Measurements from ENCODE around the gene SGMS1. TPM values are rescaled to one million over a fixed set of nuclear protein-coding genes. Genes with fewer than 3 reads are reported as not detected.
A peak's percentile ranks its signal among the peaks of the same experiment; 100 is the strongest.

Gene SGMS1
- total RNA-seq, 1 donor from 2014 or later, result 54.7 TPM

DNA sequence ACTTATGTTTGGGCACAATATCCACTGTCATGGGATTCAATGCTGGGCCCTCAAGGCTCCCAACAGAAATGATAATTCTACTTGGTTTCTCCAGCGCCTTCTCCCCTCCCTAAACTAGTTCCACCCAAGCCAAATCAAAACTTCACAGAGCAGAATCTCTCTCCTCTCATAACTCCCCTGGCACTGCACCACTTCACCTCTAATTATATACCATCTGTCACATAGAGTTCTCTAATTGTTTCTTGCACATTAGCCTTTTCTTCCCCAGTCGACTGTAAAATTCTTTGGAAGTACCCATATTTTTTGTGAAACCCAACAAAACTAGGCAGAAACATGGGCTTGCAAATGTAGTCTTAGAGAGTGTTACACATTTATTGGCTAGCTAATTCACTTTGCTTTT lies 8.1 kb downstream of the SGMS1 start:
- DNase-seq (ENCODE audit: low spot score) (no peak), ATAC-seq (no peak)
- intact Hi-C loops (cut with DNase I), result no loop called here

DNA sequence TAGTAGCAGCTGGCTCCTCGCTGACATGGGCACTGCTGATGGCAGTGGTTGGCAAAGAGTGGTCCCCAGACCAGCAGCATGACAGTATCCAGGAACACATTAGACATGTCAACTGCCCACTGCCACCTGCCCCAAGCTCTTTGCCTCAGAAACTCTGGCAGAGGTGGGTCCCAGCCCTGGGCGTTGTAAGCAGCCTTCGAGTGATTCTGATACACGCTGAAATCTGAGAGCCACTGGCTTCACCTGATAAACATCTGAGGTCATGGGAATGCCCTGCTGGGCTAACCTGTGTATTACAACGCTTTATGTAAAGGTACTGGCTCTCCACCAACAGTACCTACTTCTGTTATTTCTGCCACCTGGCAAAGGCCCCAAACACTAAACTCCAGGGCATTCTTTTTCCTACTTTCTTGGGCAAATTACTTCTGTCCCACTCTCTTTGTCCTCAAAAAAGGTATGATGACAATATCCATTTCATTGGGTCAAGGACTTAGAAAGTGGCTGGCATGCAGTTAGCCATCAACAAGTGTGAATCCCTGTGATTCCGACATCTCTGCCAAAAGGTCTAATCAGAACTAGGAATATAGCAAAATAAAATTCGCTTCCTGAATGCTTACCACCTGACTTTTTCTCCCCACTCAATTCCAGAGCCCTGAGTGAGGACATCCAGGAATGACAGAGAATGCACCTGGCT lies 9.2 kb downstream of the SGMS1 start:
- ATAC-seq (no peak), DNase-seq (ENCODE audit: low spot score) (no peak)
- intact Hi-C loops (cut with DNase I), result no loop called here

DNA sequence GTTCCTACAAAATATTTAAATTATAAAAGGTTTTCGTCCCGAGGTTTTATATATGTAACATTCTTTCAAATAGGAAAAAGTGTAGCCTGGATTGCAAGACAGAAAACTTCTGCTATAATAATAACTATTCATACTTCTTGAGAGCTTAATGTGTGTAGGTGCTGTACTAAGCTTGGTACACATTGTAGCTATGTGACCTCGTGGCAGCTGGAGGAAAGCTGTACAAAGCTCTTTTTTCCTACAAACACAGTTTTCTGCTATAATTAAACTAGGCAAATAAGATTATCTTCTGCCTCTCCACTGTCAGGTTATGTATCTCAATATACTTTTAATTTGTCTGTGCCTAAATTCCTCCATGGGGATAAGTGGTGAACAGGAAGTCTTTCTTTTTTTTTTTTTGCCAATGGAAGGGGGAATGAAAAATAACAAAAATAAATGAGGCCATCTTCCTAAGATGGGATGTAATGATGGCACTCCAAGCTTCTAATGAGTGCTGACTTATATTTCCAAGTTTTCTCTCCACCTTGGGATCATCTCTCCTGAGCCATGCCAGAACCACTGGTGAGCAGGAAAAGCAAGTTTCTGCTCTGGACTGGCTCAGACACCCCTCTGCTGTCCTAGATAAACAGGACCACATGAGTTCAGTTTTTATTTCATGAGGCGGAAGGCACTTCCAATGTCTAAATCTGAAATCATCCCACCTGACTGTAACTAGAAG lies 9.9 kb downstream of the SGMS1 start:
- ATAC-seq, result peak; percentile 54
- DNase-seq (ENCODE audit: low spot score), result no peak
- intact Hi-C loops (cut with DNase I), result no loop called here

DNA sequence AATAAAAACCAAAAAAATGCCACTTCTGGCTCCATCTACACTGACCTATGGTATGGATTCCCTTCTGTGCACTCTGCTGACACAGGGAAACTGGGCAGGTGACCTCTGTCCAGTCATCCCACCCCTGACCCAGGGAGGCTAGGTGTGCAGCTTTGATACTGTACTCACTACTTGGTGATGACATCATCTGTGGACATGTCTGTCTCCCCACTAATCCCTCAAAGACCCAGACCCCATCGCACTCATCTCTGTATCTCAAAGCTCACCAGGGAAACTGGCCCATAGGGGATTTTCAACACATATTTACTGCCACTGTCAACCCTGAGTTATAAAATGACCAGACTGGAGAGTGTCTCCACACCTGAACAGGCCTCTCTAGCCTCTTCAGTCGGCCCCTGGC lies 10.6 kb downstream of the SGMS1 start:
- intact Hi-C loops (cut with DNase I), result no loop called here
- DNase-seq (ENCODE audit: low spot score) (no peak), ATAC-seq (no peak)

DNA sequence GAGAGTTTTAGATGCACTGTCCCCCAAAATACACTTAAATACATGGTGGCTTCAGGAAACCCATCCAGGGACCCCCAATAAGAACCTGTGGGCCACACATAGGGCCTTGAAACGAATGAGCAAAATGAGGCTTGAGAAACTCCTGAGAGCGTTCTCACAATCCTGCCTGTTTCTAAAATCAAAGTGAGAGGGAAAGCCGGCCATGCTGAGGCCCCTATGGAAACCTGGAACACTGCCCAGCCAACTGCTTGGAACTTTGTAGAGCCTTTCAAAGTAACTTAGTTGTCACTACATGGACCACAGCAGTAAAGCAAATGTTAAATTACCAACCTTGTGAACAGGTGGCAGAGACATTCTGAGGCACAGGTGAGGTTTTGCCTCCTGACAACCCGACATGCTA lies 13.4 kb downstream of the SGMS1 start:
- ATAC-seq (no peak), DNase-seq (ENCODE audit: low spot score) (no peak)
- intact Hi-C loops (cut with DNase I), result no loop called here

DNA sequence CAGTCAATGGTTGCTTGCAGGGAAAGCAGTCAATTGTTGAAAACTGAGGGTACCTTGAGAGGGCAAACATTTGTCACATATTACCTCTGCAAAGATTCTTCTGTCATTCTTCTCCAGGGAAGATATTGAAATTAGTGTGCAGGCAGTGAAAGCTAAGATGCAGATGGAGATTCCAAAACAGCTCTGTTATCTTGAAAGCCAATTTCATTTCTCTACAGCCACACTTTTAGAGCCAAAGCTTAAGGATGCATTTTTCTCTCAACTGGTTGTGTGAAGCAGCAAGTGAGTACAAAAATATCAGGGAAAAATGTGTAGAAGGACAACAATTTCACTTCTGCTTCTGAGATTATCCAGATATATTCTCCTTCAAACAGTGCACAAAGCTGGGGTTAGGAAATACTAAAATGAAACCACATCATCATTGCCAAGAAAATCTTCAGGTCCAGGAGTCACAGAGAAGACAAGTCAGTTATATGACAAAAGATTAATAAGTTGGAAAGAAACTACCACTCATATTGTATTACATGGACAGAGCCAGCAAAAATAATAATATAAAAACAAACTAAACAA lies 16.3 kb downstream of the SGMS1 start:
- DNase-seq (ENCODE audit: low spot score), result no peak
- no peak for ATAC-seq
- intact Hi-C loops (cut with DNase I), result no loop called here

DNA sequence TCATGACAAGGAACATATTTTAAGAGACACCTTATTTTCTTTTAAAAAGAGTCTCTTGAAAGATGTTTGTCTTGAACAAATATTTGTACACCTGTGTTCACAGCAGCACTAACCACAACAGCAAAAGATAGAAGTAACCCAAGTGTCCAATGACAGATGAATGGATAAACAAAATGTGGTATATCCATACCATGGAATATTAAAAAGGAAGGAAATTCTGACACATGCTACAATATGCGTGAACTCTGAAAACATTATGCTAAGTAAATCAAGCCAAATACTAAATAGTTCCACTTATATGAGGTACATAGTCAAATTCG lies 17.8 kb downstream of the SGMS1 start:
- DNase-seq (ENCODE audit: low spot score) (no peak), ATAC-seq (no peak)
- intact Hi-C loops (cut with DNase I), result no loop called here

DNA sequence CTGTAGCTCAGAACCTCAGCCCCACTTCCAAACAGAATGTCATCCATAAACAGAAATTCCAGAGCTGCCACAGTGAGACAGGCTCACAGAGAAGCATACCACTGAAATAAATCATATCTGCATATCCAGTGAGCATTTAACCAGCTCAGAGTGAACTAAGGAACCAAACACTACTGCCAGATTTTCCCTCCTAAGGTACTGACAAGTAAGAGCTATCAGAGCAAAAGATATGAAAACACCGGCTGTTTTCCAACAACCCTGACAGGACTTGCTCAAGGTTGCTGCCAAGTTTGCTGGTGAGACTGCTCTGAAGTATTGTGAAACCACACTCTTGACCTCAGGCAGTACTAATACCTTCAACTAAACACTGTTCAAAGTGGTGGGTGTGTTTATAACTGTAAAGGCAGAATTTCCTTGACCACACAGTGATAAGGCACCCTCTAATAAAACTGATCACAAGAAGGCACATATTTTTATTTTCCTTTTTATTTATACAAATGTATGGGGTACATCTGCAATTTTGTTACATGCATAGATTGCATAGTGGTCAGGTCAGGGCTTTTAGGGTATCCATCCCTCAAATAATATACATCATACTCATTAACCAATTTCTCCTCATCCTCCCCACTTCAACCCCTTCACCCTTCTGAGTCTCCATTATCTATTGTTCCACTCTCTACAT lies 18.3 kb downstream of the SGMS1 start:
- intact Hi-C loops (cut with DNase I), result no loop called here
- ATAC-seq (peak; percentile 93), DNase-seq (ENCODE audit: low spot score) (no peak)

DNA sequence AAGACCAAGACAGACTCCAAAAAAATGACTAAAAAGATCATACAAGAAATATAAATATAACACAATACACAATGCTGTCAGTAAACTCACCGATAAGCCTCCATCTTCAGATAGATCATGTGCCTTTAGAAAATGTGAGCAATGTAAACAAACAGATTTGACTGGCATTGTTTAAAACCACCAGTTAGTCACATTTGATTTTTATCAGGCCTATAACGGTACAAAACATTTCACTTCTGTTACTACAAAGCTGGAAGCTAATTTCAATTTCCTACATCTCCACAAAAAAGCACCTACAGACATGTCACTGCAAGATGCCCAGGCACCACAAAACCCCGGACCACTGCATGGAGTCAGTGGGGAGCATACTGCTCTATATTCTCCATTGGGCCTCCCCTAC lies 18.9 kb downstream of the SGMS1 start:
- DNase-seq (ENCODE audit: low spot score), result no peak
- ATAC-seq, result no peak
- intact Hi-C loops (cut with DNase I), result no loop called here

DNA sequence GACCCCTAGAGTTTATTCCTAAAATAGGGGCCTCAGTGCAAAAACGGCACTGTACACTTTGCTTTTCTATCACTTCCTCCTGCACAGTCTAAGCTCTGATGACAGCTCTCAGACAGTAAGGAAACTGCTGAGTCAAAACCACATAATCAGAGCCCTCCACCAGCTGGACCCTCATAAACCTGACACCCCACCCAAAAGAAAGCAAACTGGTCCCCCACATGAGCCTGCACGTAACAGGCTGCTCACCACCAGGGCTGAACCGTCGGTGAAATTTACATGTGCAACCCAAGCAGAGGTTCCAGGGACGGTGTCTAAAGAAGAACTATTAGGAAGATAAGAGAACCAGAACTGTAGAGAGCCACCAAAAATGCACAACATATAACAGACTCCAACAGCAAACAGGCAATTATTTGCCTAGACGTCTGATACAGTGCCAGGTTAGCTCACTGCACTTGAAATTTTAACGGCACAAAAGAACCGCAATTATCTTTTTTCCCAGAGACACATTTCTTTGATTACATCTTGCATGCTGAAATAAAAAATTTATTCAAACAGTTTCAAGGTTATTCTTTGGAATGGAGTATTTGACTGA lies 19.6 kb downstream of the SGMS1 start:
- DNase-seq (ENCODE audit: low spot score), result no peak
- ATAC-seq, result peak; percentile 38
- intact Hi-C loops (cut with DNase I), result no loop called here

DNA sequence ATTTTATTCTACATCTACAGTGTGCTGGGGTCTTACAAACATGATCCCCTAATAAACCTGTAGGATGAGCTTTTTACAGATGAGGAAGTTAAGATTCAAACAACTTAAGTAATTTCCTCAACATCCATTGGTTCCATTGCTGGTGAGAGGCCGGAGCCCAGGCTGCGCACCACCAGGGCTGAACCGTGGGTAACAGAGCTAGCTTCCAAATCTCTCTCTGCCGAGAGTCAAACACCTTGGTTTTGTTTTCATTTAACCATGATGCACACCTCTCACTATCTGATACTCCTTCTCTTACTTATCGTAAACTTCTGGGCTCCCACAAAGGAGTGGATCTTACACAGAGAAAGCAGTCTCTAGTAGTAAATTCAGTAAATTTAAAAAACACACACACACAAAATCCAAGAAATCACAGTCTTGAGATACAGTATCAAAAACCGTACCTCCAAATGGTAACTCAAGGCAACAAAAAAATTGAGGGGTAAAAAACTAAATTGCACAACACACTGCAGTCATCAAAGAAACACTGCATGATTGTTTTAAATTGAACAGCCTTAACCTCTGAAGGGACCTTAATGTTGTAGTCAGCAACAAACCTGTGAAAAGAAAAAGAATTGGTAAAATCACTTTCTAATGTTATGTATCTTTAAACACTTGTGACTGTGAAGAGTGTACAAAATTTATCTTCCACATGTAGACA lies 20.5 kb downstream of the SGMS1 start:
- intact Hi-C loops (cut with DNase I), result no loop called here
- DNase-seq (ENCODE audit: low spot score) (no peak), ATAC-seq (no peak)

DNA sequence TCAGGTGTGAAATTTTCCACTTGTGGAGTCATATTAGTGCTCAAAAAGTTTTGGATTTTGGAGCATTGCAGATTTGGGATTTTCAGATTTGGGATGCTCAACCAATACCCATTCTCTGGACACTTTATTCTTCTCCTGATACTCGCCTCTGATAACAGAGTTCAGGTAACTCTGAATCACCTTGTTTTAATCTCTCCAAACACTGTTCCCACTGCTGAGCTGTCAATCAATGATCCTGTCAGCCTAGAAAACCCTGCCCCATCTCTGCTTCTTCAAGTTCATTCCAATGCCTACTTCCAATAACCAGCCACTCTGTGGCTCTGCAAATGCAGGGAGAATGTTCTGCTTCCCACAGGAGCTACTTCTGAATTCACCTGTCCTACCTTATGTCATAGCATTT lies 21.8 kb downstream of the SGMS1 start:
- DNase-seq (ENCODE audit: low spot score), result no peak
- ATAC-seq, result no peak
- intact Hi-C loops (cut with DNase I), result no loop called here

DNA sequence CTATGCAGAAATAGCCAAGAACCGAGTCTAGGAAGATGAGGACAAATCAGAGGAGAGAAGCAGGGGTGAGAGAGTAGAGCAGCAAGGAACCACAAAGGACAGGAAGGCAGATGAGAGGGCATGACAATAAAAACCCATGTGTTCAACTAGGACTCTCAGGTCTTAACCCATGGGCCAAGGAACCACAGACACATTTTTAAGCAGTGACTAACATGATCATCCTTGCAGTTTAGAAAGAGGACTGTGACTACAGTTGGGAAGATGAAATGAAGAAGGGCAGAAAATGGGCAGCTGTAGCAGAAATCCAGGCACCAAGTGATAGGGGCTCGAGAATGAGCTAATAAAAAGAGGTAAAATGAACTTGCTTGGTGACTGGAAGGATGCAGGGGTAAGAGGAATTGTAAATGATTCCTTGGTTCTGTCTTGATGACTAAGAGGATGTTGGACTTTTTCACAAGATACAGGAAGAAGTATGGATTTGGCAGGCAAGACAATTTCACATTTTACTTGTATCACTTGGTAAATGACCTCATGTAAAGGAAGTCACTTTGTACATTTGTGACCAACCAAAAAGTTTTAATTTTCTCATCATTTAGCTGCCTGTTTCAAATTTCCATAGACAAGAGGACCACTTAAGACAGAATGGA lies 22.8 kb downstream of the SGMS1 start:
- intact Hi-C loops (cut with DNase I), result no loop called here
- no peak for DNase-seq (ENCODE audit: low spot score)

DNA sequence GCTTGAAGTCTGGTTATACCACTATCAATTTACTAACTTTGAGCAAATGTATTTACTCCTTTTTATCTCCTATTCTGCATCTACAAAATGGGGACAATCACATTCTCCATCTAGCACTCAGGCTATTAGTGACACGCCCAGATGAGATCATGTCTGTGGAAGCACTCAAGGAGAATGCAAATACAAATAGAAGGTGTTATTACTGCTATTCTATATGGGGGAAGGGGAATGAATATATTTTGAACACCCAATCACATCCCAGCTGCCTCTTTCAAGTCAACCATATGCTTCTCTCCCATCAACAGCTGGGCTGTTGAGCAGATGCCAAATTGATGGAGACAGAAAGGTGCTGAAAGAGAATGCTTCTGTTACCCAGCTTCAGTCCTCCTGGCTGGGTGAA lies 23.5 kb downstream of the SGMS1 start:
- intact Hi-C loops (cut with DNase I), result no loop called here
- DNase-seq (ENCODE audit: low spot score), result no peak
- ATAC-seq, result no peak

More for the DNA sequence above, 22.8 kb downstream of the SGMS1 start:
- ATAC-seq, result no peak

DNA sequence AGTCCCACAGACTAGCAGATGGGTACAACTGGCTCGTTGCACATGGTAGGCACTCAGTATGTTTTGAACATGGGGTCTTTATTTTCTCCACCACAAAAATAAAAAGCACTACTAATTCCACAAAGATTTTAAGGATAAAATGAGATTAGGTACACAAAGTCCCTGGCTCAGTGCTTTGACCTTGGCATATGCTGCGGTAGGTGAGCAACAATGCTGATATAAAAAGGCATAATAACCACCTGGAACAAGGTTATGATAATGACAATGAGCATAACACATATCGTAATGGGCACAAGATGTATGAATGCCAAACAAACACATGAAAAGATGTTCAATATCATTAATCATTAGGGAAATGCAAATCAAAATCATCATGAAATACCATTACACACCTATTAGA lies 26.9 kb downstream of the SGMS1 start:
- ATAC-seq (no peak), DNase-seq (ENCODE audit: low spot score) (no peak)
- intact Hi-C loops (cut with DNase I), result no loop called here

DNA sequence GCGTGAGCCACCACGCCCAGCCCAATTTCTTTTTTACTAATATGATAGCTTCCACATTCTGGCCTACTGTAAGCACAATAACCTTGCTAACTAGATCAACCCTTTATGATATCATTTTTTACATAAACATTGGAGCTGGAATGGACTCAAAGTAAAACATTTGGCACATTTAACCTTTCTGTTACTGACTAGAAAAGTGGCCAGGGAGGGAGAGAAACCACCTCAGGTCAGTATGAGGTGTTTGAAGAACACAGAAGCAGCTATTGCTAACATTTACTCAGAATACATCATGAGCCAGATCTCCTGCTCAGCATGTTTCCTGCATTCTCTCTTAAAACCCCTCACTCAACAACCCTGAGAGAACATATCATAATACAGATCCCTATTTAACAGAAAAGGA lies 27.3 kb downstream of the SGMS1 start:
- DNase-seq (ENCODE audit: low spot score) (no peak), ATAC-seq (no peak)
- intact Hi-C loops (cut with DNase I), result no loop called here

DNA sequence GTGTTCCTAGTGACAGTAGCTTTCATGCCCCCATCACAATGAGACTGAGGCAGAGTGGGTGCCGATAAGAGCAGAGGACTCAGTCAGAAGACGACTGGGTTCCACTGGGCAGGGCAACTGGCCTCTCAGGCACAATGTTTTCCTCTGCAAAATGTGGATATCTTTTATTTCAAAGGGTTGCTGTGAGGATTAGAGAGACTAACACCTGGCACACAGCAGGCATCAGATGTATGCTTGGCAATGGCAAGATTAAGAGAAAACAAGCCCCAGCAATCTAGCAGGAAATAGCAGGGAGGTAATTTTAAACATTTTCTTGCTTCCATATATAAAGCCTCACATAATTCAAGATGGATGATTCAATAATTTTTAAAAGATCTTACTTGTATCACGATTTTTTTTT lies 28.0 kb downstream of the SGMS1 start:
- ATAC-seq, result no peak

DNA sequence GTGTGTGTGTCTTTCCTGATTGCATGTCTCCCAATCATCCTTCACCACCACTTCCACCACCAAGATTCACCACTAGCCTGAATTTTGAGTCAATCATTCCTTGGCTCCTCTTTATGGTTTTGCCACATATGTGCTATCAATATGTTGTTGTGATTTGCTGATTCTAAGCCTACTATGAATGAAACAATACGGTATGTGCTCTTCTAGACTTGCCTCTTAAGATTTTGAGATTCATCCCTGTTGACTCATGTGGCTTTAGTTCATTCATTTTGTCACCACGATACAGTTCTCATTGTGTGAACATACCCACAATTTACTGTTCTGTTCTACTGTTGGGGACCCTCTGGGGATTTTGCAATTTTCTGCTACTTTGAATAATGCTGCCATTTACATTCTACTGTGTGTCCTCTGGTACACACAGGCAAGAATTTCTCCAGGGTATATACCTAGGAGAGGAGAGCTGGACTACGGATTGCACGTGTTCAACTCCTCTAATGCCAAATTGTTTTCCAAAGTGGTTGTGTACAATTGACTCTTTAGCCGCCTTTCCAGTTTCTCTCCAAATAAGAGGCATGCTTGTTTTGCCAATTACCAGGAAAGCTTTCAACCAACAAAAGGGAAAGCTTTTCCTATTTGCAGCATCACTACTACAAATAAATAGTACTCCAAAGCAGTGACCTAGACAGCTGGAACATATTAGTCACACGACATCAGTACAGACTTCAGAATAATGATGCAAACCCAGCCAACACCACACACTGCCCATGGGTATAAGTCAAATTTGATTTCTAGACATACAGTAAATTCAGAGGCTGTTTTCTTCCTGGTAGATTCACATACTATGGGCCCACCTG lies 30.0 kb downstream of the SGMS1 start:
- intact Hi-C loops (cut with DNase I), result no loop called here
- ATAC-seq, result peak; percentile 81

More for the DNA sequence above, 28.0 kb downstream of the SGMS1 start:
- intact Hi-C loops (cut with DNase I), result no loop called here
- DNase-seq (ENCODE audit: low spot score), result no peak

More for the DNA sequence above, 30.0 kb downstream of the SGMS1 start:
- DNase-seq (ENCODE audit: low spot score), result no peak

Data from sciatic nerve (tissue), 2 donors.